HepG2 (cell line): ENCODE measurements around the gene PHF10. TPM values are rescaled to one million over a fixed set of nuclear protein-coding genes. Genes with fewer than 3 reads are reported as not detected.

ENCODE experiments used
- CENPBD1 ChIP-seq: sonication (generic); formaldehyde crosslinking; IDR thresholded peaks from 2 replicates; pipeline ENCODE4 v1.8.0; 2022; ENCODE audit warnings: missing genetic modification reagents, low read depth, mild to moderate bottlenecking, borderline replicate concordance
- DNMT1 ChIP-seq: sonication (generic); formaldehyde crosslinking; IDR thresholded peaks from 2 replicates; pipeline ENCODE4 v1.5.1; 2020; ENCODE audit warnings: mild to moderate bottlenecking, missing genetic modification reagents
- FOXJ3 ChIP-seq: sonication (generic); formaldehyde crosslinking; IDR thresholded peaks from 2 replicates; pipeline ENCODE4 v1.4.0; 2020; ENCODE audit warnings: missing genetic modification reagents, mild to moderate bottlenecking, borderline replicate concordance
- HMGXB4 ChIP-seq, 2 experiments: sonication (generic) in 1 of 2; formaldehyde crosslinking in 1 of 2; IDR thresholded peaks; 2 replicates each; pipeline versions ENCODE4 v1.4.0 to v1.6.1; 2018 to 2020; ENCODE audit warnings: missing genetic modification reagents in 2 of 2, borderline replicate concordance in 1 of 2, low read depth in 1 of 2, mild to moderate bottlenecking in 1 of 2, missing biosample characterization in 1 of 2
- HOXA7 ChIP-seq: sonication (generic); formaldehyde crosslinking; IDR thresholded peaks from 2 replicates; pipeline ENCODE4 v1.8.1; 2022; ENCODE audit warnings: mild to moderate bottlenecking, missing genetic modification reagents, moderate library complexity
- PRDM10 ChIP-seq: sonication (generic); formaldehyde crosslinking; IDR thresholded peaks from 2 replicates; pipeline ENCODE4 v1.4.0; 2020; ENCODE audit warnings: low read depth, missing genetic modification reagents
- RBFOX2 ChIP-seq: fragments of 200-400 bp; formaldehyde crosslinking; IDR thresholded peaks from 2 replicates; pipeline ENCODE4 v1.6.1; 2017; ENCODE audit warnings: low read depth, mild to moderate bottlenecking, low read length
- ZNF136 ChIP-seq: sonication (generic); formaldehyde crosslinking; IDR thresholded peaks from 2 replicates; pipeline ENCODE4 v1.8.1; 2022; ENCODE audit warnings: low read depth, mild to moderate bottlenecking, moderate library complexity, missing genetic modification reagents
- ZNF280D ChIP-seq: sonication (generic); formaldehyde crosslinking; IDR thresholded peaks from 2 replicates; pipeline ENCODE4 v1.5.1; 2020; ENCODE audit warnings: mild to moderate bottlenecking, missing genetic modification reagents
- ZNF496 ChIP-seq: sonication (generic); formaldehyde crosslinking; IDR thresholded peaks from 2 replicates; pipeline ENCODE4 v1.8.1; 2023; ENCODE audit warnings: mild to moderate bottlenecking, moderate library complexity, missing genetic modification reagents; ENCODE audit not compliant: insufficient replicate concordance
- ZNF503 ChIP-seq: sonication (generic); formaldehyde crosslinking; IDR thresholded peaks from 2 replicates; pipeline ENCODE4 v1.4.0; 2020; ENCODE audit warnings: missing genetic modification reagents
- ZNF510 ChIP-seq: sonication (generic); formaldehyde crosslinking; IDR thresholded peaks from 2 replicates; pipeline ENCODE4 v1.4.0; 2020; ENCODE audit warnings: low read depth, mild to moderate bottlenecking, missing genetic modification reagents
- ZNF563 ChIP-seq: sonication (generic); formaldehyde crosslinking; IDR thresholded peaks from 2 replicates; pipeline ENCODE4 v1.8.0; 2022; ENCODE audit warnings: mild to moderate bottlenecking, moderate library complexity, missing genetic modification reagents
- ZNF605 ChIP-seq: sonication (generic); formaldehyde crosslinking; IDR thresholded peaks from 2 replicates; pipeline ENCODE4 v1.8.0; 2022; ENCODE audit warnings: mild to moderate bottlenecking, missing genetic modification reagents
- ZSCAN12 ChIP-seq: sonication (generic); formaldehyde crosslinking; IDR thresholded peaks from 2 replicates; pipeline ENCODE4 v1.9.0; 2021; ENCODE audit warnings: mild to moderate bottlenecking, missing genetic modification reagents
- ZSCAN22 ChIP-seq: sonication (generic); formaldehyde crosslinking; IDR thresholded peaks from 2 replicates; pipeline ENCODE4 v1.4.0; 2020; ENCODE audit warnings: mild to moderate bottlenecking, missing genetic modification reagents
- polyA plus RNA-seq, 8 experiments: library from polyadenylated mRNA; depleted of rRNA in 3 of 8; stranded (reverse) in 7 of 8; unstranded in 1 of 8; fragments of >200 nt; fragmentation: Illumina TruSeq in 4 of 8; extraction: Trizol in 4 of 8; gene quantifications; 2 replicates each; pipeline versions ENCODE4 v1.2.1 to v1.2.3, GENCODE V29; 2011 to 2016; ENCODE audit warnings: low read depth in 4 of 8, missing spikeins in 1 of 8, mixed read lengths in 1 of 8; ENCODE audit not compliant: insufficient read depth in 1 of 8
- total RNA-seq, 5 experiments: library from RNA; depleted of rRNA; stranded (reverse); fragments of >200 nt; fragmentation: Illumina TruSeq; extraction: Trizol; gene quantifications; 2 replicates each; pipeline ENCODE4 v1.2.3, GENCODE V29; 2016; ENCODE audit warnings: low read depth in 1 of 5

The PHF10 gene
- total and polyA plus RNA-seq, 2 of the 13 experiments (the other 11 are each of a cell fraction or from before 2014, with no cell fraction given) = 42.1 to 84.1 TPM

- TF ChIP-seq PRDM10 (CRISPR knock-in tag) = peak; percentile 87
- no peak for TF ChIP-seq ZNF496 (CRISPR knock-in tag)
- peak; percentile 97 for TF ChIP-seq ZNF136
- peak; percentile 98 for TF ChIP-seq ZNF563
- TF ChIP-seq HMGXB4 (CRISPR knock-in tag; IDR thresholded peaks at IDR 0.05; ENCODE audit: borderline replicate concordance in 1 of 2, low read depth in 1 of 2) = peak; percentile 97 to 99
- no peak for TF ChIP-seq ZSCAN22
- peak; percentile 97 for TF ChIP-seq DNMT1 (CRISPR knock-in tag)
- TF ChIP-seq HOXA7 (CRISPR knock-in tag) = no peak
- peak; percentile 96 for TF ChIP-seq ZSCAN12 (CRISPR knock-in tag)
- peak; percentile 99 for TF ChIP-seq RBFOX2
- peak; percentile 90 for TF ChIP-seq ZNF503 (CRISPR knock-in tag)
- TF ChIP-seq ZNF510 (CRISPR knock-in tag) = 0 out of 2 replicates have a peak, but pooled peaks have one; percentile 10
- TF ChIP-seq ZNF280D = peak; percentile 87; the same call in 1 of the 2 replicates
- TF ChIP-seq FOXJ3 (CRISPR knock-in tag) = peak; percentile 14; the same call in 1 of the 2 replicates
- peak; percentile 25; the same call in 1 of the 2 replicates for TF ChIP-seq CENPBD1 (CRISPR knock-in tag)
- TF ChIP-seq ZNF605 (CRISPR knock-in tag) = peak; percentile 99
These were observed 27.2 kb upstream of the PHF10 start, which contains the start of the genes DYNLT2 and ERMARD (continued) for GRCh38 chr6:169751242-169752073.
